Tibial nerve (tissue), 4 donors: ENCODE measurements around the gene STPG3. TPM values are rescaled to one million over a fixed set of nuclear protein-coding genes. Genes with fewer than 3 reads are reported as not detected.

Experiments used
- DNase-seq, 2 donors: peaks; one replicate each; pipeline ENCODE4 v3.0.0-alpha.2; 2019; ENCODE audit warnings: low spot score in 2 of 2
- H3K27ac ChIP-seq, 4 donors: fragments of 200-600 bp; sonication (generic) in 3 of 4; one replicate each; pipeline ENCODE4 v1.5.1; 2017 to 2019; ENCODE audit warnings: mild to moderate bottlenecking in 1 of 4
- H3K27me3 ChIP-seq, 2 donors: fragments of 200-600 bp; sonication (generic) in 1 of 2; one replicate each; pipeline versions ENCODE4 v1.5.1 to v1.6.0; 2017 to 2019
- H3K36me3 ChIP-seq, 3 donors: fragments of 200-600 bp; sonication (generic); one replicate each; pipeline ENCODE4 v1.5.1; 2018 to 2019
- H3K4me1 ChIP-seq, 4 donors: fragments of 200-600 bp; sonication (generic) in 3 of 4; one replicate each; pipeline ENCODE4 v1.5.1; 2017 to 2019
- H3K4me3 ChIP-seq, 4 donors: fragments of 200-600 bp; sonication (generic) in 3 of 4; one replicate each; pipeline ENCODE4 v1.5.1; 2017 to 2019; ENCODE audit warnings: mild to moderate bottlenecking in 1 of 4, moderate library complexity in 1 of 4
- H3K9me3 ChIP-seq, 4 donors: fragments of 200-600 bp; sonication (generic) in 3 of 4; one replicate each; pipeline ENCODE4 v1.5.1; 2017 to 2019
- EP300 ChIP-seq, 2 donors: sonication (generic); formaldehyde crosslinking; IDR thresholded peaks; one replicate each; pipeline ENCODE4 v1.6.1; 2017; ENCODE audit warnings: antibody characterized with exemption in 2 of 2, mild to moderate bottlenecking in 1 of 2
- POLR2A ChIP-seq, 2 donors: fragments of 450-650 bp; IDR thresholded peaks; one replicate each; pipeline ENCODE4 v1.6.1; 2017; ENCODE audit warnings: antibody characterized with exemption in 2 of 2, mild to moderate bottlenecking in 2 of 2, moderate library complexity in 2 of 2
- WGBS, 2 donors: methylation state at CpG; one replicate each; pipeline ENCODE4 v1.1.5; 2018; 5-methylcytosine and 5-hydroxymethylcytosine counted together
- total RNA-seq, 4 donors: library from RNA; depleted of rRNA; stranded (reverse); fragments of >200 nt; gene quantifications; one replicate each; pipeline ENCODE4 v1.1.0, GENCODE V29; 2016
- TF ChIP-seq, protein P1 (sequence below), 5 experiments: fragments of 200-600 bp in 3 of 5; fragments of 450-650 bp in 2 of 5; sonication (generic) in 3 of 5; IDR thresholded peaks; one replicate each; pipeline ENCODE4 v1.5.1; 2016 to 2019; ENCODE audit warnings: antibody characterized with exemption in 5 of 5, mild to moderate bottlenecking in 3 of 5, moderate library complexity in 2 of 5

Gene STPG3
- total RNA-seq, 4 donors from 2014 or later = not detected

DNA sequence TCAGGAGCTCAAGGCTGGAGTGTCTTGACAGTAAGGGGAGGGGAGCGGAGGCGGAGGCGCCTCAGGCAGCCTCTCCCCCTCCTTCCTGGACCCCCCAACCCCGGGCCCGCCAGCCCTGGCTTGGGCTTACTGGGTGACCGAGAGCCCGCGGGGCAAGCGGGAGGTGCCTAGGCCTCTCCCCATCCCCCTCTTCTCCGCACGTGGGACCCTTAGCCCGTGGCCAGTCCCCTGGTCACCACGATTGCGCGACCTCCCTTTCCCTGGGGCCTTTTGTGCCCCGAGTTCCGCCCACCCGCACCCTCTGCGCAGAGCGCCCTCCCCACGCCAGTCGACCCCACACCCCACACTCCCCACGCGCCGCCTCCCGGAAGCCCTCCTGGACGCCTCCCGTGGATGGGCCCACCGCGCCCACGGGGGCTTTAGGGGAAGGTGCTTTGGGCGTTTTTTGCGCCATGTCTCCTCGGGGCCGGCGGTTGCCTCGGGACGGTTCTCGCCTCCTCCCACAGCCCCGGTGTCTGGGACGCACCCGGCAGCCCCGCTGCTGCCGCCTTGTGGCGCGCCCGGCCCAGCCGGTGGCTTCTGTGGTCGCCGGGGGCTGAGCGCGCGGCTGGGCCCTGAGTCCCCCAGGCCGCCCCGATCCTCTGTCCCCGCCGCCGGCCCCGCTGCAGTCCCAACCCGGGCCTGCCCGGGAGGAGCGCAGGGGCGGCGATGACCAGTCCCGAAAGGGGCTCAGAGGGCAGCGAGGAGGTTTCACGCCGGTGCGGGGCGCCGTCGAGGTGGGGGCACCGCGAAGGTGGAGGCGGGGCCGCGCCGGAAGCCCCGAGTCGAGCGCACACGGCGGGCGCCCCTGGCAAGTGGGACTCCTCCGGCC lies 29.6 kb downstream of the STPG3 start:
- peak overlapping the region in 1 of 4 donors; percentile 12 for H3K4me3 ChIP-seq
- DNase-seq = no peak
- H3K9me3 ChIP-seq = peaks cover 0 to 22% (median 0%) of the 10 kb centered on the region in 4 donors
- 45% methylated on average over 41 to 66 of the region's 85 CpGs for WGBS, 2 donors
- H3K27me3 ChIP-seq = peaks cover 0 to 56% of the 10 kb centered on the region in 2 donors
- H3K27ac ChIP-seq = no peak overlapping the region
- H3K36me3 ChIP-seq = peaks cover 0 to 17% (median 0%) of the 10 kb centered on the region in 3 donors
- TF ChIP-seq, protein P1, sequence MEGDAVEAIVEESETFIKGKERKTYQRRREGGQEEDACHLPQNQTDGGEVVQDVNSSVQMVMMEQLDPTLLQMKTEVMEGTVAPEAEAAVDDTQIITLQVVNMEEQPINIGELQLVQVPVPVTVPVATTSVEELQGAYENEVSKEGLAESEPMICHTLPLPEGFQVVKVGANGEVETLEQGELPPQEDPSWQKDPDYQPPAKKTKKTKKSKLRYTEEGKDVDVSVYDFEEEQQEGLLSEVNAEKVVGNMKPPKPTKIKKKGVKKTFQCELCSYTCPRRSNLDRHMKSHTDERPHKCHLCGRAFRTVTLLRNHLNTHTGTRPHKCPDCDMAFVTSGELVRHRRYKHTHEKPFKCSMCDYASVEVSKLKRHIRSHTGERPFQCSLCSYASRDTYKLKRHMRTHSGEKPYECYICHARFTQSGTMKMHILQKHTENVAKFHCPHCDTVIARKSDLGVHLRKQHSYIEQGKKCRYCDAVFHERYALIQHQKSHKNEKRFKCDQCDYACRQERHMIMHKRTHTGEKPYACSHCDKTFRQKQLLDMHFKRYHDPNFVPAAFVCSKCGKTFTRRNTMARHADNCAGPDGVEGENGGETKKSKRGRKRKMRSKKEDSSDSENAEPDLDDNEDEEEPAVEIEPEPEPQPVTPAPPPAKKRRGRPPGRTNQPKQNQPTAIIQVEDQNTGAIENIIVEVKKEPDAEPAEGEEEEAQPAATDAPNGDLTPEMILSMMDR (IDR thresholded peaks at IDR 0.05) = peak in 4 of 5 experiments; percentile 14 to 18 (median 17)
- TF ChIP-seq POLR2A (IDR thresholded peaks at IDR 0.05) = no peak
- H3K4me1 ChIP-seq = peaks cover 0 to 44% (median 17%) of the 10 kb centered on the region in 4 donors

DNA sequence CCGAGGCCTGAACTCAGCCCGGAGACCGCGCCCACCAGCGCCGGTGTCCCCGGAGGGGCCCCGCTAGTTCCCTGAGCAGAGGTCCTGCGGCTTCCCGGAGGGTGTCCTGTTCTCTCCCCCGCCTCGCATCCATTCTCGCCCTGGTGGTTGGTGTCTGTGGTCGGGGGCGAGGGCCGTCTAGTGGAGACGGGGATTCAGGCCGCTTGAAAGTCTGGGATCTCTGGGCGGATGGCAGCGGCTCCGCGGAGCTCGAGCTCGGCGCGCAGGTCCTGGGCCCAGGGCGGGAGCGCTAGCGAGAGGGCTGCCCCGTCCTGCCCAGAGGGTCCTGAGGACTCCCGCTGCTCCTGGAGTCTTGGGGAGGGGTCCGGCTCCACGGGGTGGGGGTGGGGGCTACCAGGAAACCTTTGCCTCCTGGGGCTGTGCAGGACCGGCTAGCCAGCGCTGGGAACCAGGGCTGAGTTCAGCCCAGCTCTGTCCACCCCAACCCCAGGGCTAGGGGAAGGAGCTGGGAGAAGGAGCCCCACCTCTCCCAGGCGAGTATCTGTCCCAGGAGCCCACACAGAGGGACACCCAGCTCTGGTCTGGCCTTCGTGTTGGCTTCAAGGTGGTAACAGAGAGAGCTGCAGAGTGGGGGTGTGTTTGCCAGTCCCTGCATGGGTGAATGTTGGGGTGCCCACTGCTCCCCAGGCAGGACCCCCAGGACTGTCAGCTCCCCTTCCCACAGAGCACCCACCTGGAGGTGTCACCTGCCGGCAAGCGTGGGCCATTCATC lies 30.4 kb downstream of the STPG3 start:
- peaks cover 0 to 30% (median 0%) of the 10 kb centered on the region in 4 donors for H3K9me3 ChIP-seq
- H3K27me3 ChIP-seq = peaks cover 0 to 48% of the 10 kb centered on the region in 2 donors
- H3K4me1 ChIP-seq = peaks cover 0 to 36% (median 13%) of the 10 kb centered on the region in 4 donors
- peaks cover 0 to 17% (median 0%) of the 10 kb centered on the region in 3 donors for H3K36me3 ChIP-seq
- no peak for DNase-seq
- WGBS, 2 donors = 29 to 62% methylated on average over 4 to 29 of the region's 39 CpGs
- no peak for TF ChIP-seq EP300 (IDR thresholded peaks at IDR 0.05)
- TF ChIP-seq, protein P1 (IDR thresholded peaks at IDR 0.05) = no peak
- no peak for TF ChIP-seq POLR2A (IDR thresholded peaks at IDR 0.05)
- H3K27ac ChIP-seq = no peak overlapping the region
- no peak overlapping the region for H3K4me3 ChIP-seq

DNA sequence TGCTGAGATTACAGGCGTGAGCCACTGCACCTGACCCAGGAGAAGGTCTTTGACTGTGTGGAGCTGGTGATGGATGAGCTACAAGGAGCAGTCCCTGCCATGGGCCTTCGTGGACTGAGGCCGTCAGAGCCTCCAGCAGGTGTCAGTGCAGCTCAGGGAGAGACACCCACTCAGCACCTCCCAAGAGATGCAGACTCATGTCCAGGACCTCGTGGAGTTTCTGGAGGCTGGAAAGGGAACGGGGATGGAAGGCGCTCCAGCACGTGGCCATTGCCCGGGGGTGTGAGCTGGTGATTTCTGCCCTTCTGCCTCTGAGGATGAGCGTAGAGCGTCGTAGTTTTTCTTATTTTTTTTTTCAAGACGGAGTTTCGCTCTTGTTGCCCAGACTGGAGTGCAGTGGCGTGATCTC lies 35.9 kb downstream of the STPG3 start:
- TF ChIP-seq EP300 (IDR thresholded peaks at IDR 0.05) (no peak), POLR2A (IDR thresholded peaks at IDR 0.05) (no peak)
- TF ChIP-seq, protein P1 (IDR thresholded peaks at IDR 0.05) = peak in 1 of 5 experiments; percentile 13
- no peak for DNase-seq

DNA sequence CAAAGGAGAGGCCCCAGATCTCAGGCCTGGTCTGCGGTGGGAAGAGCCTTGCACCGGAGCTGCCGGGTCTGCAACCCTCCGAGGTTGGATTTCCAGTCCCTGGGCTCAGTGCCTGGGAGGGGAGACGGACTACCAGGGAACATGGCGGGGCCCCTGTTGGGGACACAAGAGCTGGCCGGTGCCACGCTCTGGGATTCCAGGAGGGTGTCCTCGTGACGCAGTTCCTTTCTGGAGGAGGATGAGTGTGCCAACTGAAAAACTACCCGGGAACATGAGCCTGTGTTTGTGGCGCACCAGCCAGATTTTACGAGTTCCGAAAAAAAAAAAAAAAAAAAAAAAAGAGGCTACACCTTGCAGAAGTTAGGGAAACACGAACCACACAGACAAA lies 42.0 kb downstream of the STPG3 start:
- Histone ChIP-seq H3K4me3 (no peak overlapping the region), H3K36me3 (no peaks in the 10 kb centered on the region), H3K27ac (no peak overlapping the region), H3K9me3 (peaks cover 0 to 7% (median 0%) of the 10 kb centered on the region in 4 donors), H3K27me3 (peaks cover 0 to 58% of the 10 kb centered on the region in 2 donors), H3K4me1 (peaks cover 0 to 25% (median 3%) of the 10 kb centered on the region in 4 donors)
- no peak for DNase-seq
- TF ChIP-seq, protein P1 (IDR thresholded peaks at IDR 0.05) = no peak
- TF ChIP-seq EP300 (IDR thresholded peaks at IDR 0.05) (no peak), POLR2A (IDR thresholded peaks at IDR 0.05) (no peak)
- 70 to 71% methylated on average over 14 to 15 of the region's 15 CpGs for WGBS, 2 donors

More for the DNA sequence above, 35.9 kb downstream of the STPG3 start:
- WGBS, 2 donors = 49 to 51% methylated on average over 14 of the region's 14 CpGs
- Histone ChIP-seq H3K27me3 (peaks cover 0 to 10% of the 10 kb centered on the region in 2 donors), H3K4me1 (no peaks in the 10 kb centered on the region), H3K4me3 (no peak overlapping the region), H3K27ac (no peak overlapping the region), H3K36me3 (no peaks in the 10 kb centered on the region), H3K9me3 (peaks cover 0 to 20% (median 0%) of the 10 kb centered on the region in 4 donors)
